Fibroblast of gingiva (primary cell): Measurements from ENCODE around the gene OR2A5.
"Not testable (repeated sequence)": the region's sequence is repeated elsewhere in the genome, so short reads cannot be mapped to it uniquely, and the experiment has no call there.

Source experiments
- DNase-seq: peaks from one replicate; pipeline ENCODE4 v3.0.0-alpha.2; 2011; ENCODE audit warnings: low read depth

OR2A5 gene, protein sequence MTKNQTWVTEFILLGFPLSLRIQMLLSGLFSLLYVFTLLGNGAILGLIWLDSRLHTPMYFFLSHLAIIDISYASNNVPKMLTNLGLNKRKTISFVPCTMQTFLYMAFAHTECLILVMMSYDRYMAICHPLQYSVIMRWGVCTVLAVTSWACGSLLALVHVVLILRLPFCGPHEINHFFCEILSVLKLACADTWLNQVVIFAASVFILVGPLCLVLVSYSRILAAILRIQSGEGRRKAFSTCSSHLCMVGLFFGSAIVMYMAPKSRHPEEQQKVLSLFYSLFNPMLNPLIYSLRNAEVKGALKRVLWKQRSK

DNA sequence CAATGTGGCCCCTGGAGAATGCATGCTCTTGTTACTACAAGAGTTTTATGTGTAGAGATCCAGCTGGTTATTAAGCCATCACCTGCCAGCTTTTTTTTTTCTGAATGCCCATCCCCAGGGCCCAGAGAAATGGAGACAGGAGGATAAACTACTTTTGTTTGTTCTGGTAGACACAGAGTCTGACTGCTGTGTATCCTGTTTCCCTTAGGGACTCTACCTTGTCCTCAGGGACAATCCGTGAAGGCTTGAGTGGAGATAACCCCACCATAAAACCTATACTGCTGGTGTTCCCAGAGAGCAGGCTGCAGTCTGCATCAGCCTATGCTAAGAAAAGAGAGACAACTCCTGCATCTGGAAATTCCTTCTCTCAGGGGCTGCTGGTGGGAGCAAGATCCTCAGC is at the start of gene OR2A5:
TSS of gene OR2A5 (plus strand) at position 301 of the 400 bp plus-strand sequence. CDS start 1,454 bp downstream, outside the sequence.
- no peak for DNase-seq

DNA sequence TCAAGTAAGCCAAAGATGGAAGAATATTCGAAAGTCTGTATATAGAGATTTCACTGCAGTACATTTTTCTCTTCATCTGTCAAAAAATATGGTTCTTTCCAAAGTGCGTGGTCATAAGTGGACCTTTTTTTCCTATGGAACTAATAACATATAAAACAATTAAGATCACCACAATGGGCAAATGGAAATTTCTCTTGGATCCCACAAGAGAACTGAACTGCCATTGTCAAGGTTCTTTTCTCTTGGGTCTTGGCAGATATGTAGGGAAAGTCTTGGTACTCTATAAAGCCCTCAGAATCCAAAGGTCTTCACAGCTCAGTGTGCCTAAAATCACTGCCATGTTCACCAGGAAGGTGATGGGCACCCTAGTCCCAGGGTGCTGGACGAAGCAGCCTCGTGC is 48.7 kb upstream of the OR2A5 start, which contains the start of gene OR6B1:
TSS of gene OR6B1 (plus strand) at position 301 of the 400 bp plus-strand sequence. CDS start 3,677 bp downstream, outside the sequence.
- no peak for DNase-seq

DNA sequence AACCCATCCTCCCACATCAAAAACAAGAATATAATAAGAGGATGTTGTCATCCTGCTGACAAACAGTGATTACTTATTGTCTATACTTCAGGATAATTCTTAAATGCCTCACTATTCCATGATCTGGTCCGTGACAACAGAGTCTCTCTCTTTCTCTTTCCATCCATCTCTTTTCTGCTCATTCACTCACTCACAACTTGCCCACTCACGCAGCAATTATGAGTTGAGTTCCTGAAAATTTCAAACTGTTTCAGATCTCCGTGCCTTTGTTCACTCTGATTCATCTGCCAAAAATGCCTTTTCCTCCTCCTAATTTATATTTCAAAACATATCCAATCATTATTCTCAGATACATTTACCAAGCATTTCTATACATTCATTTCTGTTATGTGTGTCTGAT is 47.2 kb upstream of the OR2A5 start:
- DNase-seq, result no peak

DNA sequence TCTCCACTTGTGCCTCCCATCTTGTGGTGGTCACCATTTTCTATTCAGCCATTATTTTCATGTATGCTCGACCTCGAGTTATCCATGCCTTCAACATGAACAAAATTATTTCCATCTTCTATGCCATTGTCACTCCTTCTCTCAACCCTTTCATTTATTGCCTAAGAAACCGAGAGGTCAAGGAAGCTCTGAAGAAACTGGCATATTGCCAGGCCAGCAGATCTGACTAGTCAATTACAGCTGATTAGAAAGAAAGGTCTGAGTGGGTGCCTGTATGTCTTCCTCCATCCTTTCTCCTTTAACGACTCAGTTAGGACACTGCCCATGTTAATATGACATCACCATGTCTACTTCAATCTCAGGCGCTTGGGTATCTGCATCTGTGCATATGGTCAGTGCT is 44.0 kb upstream of the OR2A5 start:
- no peak for DNase-seq

DNA sequence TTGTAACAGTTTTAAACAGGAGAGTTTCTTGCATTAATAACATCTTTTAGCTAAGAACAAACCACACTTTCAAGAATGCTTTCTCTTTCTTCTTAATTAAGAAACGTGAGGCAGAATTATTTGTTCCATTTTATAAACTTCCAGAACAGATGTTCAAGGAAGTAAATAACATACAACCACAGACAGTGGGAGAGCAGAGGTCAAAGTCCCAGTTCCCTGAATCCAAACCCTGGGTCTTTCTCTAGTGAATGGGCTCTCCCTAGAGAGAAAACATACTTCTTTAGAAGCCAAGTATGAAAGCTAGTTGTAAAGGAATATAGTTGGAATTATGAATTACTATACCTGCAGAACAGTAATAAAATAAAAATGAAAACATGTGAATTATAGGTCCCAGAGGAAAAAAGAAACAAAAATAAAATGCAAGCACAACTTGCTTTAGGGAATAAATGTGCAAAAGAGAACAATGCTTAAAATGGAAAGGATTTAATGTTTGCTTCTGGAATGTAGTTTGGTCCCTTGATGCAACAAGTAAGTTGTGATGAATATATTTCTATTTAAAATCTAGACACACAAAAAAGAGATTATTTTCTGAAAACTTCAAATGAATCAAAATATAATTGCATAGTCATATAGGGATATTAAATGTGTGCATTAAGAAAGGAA is 42.6 kb upstream of the OR2A5 start:
- DNase-seq, result no peak

DNA sequence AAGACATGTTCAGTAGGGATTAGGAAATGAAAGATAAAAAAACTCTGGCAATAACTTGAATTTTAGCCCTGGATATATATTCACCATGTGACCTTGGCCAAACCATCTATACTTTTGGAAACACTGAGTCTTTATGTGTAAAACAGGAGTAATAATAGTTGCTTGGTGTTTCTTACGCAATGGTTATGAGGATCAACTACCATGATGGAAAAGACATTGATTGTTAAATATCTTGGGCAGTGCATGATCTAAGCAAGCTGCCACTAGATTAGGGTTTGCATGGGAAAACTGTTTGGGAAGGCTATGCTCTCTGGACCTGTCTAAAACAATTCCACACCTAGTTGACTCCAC is 42.1 kb upstream of the OR2A5 start:
- DNase-seq, result no peak

DNA sequence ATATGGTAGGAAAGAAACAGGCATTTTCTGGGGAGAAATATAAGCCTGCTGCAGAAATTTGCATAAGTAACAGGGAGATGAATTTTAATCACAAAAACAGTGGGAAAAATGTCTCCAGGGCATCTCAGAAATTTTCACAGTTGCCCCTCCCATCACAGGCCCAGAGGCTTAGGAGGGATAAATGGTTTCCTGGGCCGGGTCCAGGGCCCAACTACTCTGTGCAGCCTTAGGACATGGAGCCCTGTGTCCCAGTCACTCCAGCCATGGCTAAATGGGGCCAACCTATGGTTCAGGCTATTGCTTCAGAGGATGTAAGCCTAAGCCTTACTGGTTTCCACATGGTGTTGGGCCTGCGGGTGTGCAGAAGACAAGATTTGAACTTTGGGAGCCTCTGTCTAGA is 39.4 kb upstream of the OR2A5 start:
- DNase-seq, result no peak

DNA sequence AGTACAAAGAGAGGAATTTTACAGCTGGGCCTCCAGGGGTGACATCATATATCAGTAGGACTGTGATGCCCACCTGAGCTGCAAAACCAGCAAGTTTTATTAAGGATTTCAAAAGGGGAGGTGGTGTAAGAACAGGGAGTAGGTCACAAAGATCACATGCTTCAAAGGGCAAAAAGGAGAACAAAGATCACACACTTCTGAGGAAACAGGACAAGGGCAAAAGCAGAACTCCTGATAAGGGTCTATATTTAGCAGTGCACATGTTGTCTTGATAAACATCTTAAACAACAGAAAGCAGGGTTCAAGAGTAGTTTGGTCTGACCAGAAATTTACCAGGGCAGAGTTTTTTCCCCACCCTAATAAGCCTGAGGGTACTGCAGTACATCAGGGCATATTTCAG is 38.7 kb upstream of the OR2A5 start:
- DNase-seq, result not testable (repeated sequence)

DNA sequence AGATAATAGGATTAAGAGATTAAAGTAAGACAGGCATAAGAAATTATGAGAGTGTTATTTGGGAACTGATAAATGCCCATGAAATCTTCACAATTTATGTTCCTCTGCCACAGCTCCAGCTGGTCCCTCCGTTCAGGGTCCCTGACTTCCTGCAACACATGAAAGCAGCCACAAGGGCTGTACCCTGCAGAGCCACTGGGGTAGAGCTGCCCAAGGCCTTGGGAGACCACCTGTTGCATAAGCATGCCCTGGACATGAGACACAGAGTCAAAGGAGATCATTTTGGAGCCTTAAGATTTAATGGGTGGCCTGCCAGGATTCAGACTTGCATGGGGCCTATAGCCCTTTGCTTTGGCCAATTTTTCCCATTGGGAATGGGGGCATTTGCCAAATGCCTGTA is 37.9 kb upstream of the OR2A5 start:
- not testable (repeated sequence) for DNase-seq

DNA sequence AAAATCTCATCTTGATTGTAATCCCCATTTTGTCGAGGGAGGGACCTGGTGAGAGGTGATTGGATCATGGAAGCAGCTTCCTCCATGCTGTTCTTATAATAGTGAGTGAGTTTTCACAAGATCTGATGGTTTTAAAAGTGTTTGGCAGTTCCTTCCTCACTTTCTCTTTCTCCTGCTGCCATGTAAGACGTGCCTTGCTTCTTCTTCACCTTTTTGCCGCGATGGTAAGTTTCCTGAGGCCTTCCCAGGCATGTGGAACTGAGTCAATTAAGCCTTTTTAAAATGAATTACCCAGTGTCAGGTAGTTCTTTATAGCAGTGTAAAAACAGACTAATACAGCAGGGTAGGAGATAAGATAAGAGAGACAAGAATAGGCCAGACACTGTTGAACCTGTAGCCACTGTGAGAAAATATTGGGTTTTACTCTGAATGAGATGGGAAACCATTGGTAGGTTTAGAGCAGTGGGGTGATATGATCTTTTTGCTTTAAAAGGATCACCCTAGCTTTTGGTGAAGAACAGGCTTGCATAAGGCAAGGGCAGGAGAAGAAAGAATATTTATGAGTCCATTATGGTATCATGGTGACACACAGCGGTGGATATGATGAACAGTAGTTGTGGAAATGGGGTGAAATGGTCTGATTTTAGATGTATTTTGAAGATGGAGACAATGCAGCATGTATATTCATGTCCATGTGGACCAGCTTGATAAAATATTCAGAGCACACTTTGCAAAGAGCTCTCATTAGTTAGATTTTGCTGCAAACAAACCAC is 37.1 kb upstream of the OR2A5 start:
- DNase-seq, result peak; percentile 22

DNA sequence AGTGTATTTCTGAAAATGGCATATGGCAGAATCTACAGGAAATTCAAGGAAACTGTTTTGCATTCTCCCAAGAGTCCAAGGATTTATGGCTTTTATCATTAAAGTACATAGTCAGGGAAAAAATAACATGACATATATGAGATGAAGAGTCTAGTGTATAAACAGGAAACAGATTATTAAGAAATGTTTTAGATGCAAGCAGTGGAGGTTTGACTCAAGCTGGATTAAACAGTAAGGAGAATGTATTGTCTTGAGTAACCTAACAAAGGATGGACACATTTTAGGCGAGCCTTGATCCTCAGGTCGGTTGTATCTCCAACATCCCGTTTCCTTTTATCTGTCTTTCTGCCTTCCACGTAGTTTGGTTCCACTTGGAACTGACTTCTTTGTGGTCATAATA is 30.7 kb upstream of the OR2A5 start:
- no peak for DNase-seq

DNA sequence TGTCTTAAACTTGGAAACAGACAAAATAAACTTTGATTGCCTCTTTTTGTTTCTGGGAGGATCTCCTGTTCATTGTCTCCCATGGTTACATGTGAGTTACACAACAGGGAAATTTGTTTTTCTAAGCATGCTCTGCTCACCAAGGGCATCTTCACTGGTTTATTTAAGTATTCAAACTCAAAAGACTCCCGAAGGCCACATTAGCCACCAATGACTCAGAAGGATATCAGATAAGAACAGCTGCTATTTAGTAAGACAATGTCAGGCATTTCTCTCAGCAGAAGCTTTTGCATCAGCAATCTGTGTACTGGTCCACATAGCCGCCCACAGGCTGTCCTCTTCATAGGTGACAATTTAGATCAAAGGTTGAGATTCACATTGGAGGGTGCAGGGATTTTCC is 29.3 kb upstream of the OR2A5 start:
- peak; percentile 79 for DNase-seq

DNA sequence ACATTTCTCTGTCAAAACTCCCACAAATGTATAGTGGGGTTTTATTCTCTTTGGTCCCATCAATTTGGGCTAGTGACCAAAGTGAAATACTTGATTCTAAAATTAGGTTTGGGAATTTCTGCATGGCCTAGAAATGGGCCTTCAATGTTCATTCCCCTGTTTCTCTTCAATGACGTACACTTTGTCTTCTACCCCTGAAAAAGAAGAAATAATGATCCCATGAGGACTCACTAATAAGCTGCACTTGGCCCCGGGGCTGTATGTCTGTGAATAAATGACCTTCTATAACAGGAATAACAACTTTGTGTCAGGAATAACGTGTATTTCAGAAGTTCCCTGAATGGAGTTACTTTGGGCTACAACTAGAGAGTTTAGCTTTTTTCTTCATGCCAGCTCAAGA is 28.4 kb upstream of the OR2A5 start:
- no peak for DNase-seq

DNA sequence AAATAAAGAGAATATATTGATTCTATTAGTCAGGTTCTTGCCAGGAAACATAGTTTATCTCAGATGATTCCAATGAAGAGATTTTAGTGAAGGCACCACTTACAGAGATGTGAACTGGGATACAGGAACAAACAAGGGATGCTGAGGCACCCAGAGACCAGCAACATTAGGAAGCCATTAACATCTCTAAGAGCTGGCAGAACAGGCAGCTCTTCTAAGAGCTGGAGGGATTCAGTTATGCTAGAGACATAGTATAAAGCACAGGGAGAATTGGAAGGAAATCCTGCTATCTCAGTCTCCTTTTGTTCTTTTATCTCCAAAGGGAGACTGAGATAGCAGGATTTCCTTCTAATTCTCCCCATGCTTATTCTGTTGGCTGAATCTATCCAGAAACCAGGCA is 26.6 kb upstream of the OR2A5 start:
- no peak for DNase-seq

DNA sequence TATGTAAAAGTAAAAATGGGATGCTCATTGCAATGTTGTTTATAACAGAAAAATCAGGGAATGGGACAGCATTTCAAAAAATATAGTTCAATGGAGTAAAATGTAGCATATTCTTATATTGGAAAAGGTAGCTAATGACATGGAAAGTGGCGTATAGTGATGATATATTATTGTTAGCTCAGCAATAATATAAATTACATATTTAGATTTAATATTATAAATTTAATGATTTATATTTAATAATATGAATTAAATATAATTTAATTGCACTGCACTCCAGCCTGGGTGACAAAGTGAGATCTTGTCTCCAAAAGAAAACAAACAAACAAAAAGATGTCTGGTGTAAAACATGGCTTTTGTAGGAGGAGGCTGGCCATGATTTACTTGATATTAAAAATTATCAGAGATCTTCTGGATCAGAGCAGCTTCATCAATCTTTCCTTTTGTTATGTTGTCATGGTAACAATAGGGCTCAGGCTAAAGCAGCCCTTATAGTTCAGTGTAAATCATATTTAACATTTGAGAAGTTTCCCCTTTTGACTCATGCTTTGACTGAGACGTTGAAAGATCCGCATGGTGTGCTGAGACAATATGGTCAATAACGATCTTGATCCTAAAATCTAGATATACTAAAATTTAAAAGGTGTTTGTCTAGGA is 25.4 kb upstream of the OR2A5 start:
- DNase-seq, result no peak

DNA sequence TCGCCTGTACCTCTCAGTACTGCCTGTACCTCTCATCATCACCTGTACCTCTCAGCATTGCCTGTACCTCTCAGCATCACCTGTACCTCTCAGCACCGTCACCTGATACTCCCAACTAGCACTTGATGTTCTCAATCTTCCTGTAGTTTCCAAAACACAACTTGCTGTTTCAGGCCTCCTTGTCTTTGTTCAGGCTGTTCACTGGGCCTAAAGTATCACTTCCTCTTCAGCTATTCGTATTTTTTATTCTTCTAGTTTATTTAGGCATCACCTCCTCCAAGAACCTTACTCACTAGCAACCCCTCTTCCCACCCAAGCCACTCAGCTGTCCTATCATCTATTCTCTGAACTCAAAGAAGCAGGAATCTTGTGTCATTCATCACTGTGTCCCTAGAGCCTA is 24.5 kb upstream of the OR2A5 start:
- DNase-seq, result no peak

DNA sequence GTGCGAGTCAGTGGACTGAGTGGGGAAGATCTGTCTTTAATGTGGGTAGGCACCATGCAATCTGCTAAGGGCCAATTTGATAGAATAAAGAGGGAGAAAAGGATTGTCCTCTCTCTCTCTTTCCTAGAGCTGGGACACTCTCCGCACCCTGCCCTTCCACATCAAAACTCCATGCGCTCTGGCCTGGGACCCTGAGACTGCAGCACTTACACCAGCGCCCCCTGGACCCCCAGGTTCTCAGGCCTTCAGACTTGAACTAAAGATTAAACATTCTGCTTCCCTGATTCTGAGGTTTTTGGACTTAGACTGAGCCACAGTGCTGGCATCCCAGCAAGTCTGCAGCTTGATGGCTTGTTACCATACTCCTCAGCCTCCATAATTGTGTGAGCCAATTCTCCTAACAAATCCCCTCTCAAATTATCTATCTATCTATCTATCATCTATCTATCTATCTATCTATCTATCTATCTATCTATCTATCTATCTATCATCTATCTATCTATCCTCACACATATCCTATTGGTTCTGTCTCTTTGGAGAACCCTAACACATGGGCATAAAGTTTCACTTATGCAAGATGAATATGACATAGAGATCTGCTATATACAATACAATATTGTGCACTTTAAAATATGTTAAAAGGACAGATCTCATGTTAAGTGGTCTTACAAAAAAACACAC is 22.4 kb upstream of the OR2A5 start:
- no peak for DNase-seq

DNA sequence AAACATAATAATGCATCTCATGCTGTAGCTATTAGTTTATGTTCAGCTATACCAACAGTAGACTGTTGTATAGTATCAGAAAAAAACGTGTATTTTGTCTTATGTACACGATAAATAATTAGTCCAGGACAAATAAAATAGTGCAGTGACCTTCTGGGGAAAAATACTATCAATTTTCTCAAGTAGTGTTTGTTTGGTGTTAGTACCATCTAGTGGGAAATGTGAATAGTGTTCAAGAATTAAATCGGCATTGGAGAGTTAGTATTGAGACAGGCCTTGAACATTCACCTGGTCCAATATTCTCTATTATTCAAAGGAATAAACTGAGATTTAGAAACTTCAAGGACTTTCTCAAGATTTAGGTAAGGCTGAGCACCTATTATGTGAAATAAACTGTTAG is 21.7 kb upstream of the OR2A5 start:
- peak; percentile 22 for DNase-seq

DNA sequence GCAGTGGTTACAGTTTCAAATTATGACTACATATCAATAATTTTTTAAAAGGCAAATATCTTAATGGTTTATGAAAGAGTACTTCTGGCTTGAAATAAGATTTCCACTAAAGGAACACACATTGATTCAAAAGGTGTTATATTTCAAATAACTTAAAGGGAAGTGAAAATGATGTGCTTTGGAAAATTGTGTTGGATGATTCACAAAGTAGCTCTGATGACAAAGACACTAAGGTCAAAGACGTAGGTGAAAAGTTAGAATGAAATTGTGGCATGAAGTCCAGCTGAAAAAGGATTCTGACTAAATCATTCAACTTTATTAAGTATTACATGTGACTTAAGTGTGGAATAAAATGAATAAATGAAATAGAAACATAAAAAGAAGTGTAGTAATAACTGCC is 20.8 kb upstream of the OR2A5 start:
- DNase-seq, result no peak

DNA sequence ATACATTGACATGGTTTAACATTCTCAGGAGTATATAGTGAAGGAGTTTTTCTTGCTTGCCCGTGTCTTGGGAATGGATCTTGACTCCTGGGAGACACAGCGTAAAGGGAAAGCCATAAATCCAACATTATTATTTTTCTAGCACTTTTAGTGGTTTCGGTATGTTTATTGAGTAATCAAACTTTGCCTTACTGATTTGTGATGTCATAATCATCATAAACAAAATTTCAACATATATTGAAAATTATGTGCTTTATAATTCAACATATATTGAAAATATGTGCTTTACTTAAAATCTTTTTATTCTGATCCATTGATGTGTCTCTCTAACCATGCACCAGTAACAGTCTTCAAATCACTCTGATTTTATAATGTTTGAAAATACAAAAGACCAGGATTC is 20.2 kb upstream of the OR2A5 start:
- no peak for DNase-seq

DNA sequence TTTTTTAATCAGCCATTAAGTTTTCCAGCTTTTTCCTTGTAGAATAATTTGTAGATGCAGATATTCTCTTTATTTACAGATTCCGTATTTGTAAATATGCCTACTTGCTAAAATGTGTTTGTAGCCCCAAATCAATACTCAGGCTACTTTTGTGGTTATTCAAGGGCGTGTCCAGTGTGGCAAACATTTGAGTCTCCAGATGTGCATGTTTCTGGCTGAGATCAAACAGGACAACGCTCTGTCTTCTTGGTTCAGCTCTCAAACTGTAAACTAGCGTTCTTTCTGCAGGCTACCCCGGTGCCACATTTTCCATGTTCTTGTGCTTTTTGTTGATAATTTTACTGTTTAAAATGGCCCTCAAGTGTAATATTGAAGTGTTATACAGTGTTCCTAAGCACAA is 16.2 kb upstream of the OR2A5 start:
- DNase-seq, result no peak
